Sigmoid colon (tissue), 7 donors: Measurements from ENCODE around the gene SELENOI. TPM values are rescaled to one million over a fixed set of nuclear protein-coding genes. Genes with fewer than 3 reads are reported as not detected.

ENCODE experiments used
- DNase-seq: peaks from one replicate; pipeline ENCODE4 v3.0.0-alpha.2; 2019
- H3K27ac ChIP-seq, 4 donors: fragments of 200-600 bp; sonication (generic); one replicate each; pipeline ENCODE4 v1.5.1; 2016 to 2019; ENCODE audit warnings: mild to moderate bottlenecking in 1 of 4
- H3K27me3 ChIP-seq, 3 donors: fragments of 200-600 bp; sonication (generic); one replicate each; pipeline ENCODE4 v1.5.1; 2019; ENCODE audit warnings: mild to moderate bottlenecking in 1 of 3
- H3K36me3 ChIP-seq, 4 donors: fragments of 200-600 bp; sonication (generic); one replicate each; pipeline ENCODE4 v1.5.1; 2016 to 2019
- H3K4me1 ChIP-seq, 4 donors: fragments of 200-600 bp; sonication (generic); one replicate each; pipeline ENCODE4 v1.5.1; 2017 to 2019
- H3K4me3 ChIP-seq, 4 donors: fragments of 200-600 bp; sonication (generic); one replicate each; pipeline ENCODE4 v1.5.1; 2017 to 2019; ENCODE audit warnings: mild to moderate bottlenecking in 2 of 4, moderate library complexity in 1 of 4
- H3K9me3 ChIP-seq, 4 donors: fragments of 200-600 bp in 3 of 4; sonication (generic) in 3 of 4; one replicate each; pipeline versions ENCODE4 v1.5.1 to v1.6.1; 2013 to 2019
- EP300 ChIP-seq, 4 donors: sonication (generic); formaldehyde crosslinking; IDR thresholded peaks; one replicate each; pipeline ENCODE4 v1.6.1; 2017; ENCODE audit warnings: antibody characterized with exemption in 4 of 4
- POLR2A ChIP-seq, 2 donors: fragments of 450-650 bp; IDR thresholded peaks; one replicate each; pipeline ENCODE4 v1.6.1; 2016; ENCODE audit warnings: antibody characterized with exemption in 2 of 2, mild to moderate bottlenecking in 2 of 2, moderate library complexity in 2 of 2
- POLR2AphosphoS5 ChIP-seq, 4 donors: sonication (generic); formaldehyde crosslinking; IDR thresholded peaks; one replicate each; pipeline ENCODE4 v1.6.1; 2017; ENCODE audit warnings: antibody characterized with exemption in 4 of 4
- WGBS, 2 donors: extraction: QIAGEN DNeasy Blood & Tissue Kit; methylation state at CpG; one replicate each; pipeline ENCODE4 v1.1.7; 2013; 5-methylcytosine and 5-hydroxymethylcytosine counted together
- intact Hi-C: fragments of 100-400 bp; cut with DNase I; formaldehyde crosslinking; loops from one replicate; pipeline ENCODE4 v1.15.1; 2023
- polyA plus RNA-seq, 3 donors: library from polyadenylated mRNA; stranded (reverse); fragments of 200-250 nt; gene quantifications; one replicate each; pipeline ENCODE4 v1.2.3, GENCODE V29; 2013
- total RNA-seq, 4 donors: library from RNA; depleted of rRNA; stranded (reverse); fragments of >200 nt; gene quantifications; one replicate each; pipeline ENCODE4 v1.1.0, GENCODE V29; 2016
- TF ChIP-seq, protein P1 (sequence below), 4 experiments: fragments of 450-650 bp in 3 of 4; fragments of 200-600 bp in 1 of 4; IDR thresholded peaks; one replicate each; pipeline ENCODE4 v1.5.1; 2016 to 2019; ENCODE audit warnings: antibody characterized with exemption in 4 of 4, mild to moderate bottlenecking in 3 of 4, moderate library complexity in 2 of 4
- donor health status: healthy with polysubstance abuse.
- donor health status: Bipolar disorder and iron deficiency.
- donor health status: healthy.

Gene SELENOI
- total and polyA plus RNA-seq, 7 donors = 1.2 to 11.0 (median 8.9) TPM

DNA sequence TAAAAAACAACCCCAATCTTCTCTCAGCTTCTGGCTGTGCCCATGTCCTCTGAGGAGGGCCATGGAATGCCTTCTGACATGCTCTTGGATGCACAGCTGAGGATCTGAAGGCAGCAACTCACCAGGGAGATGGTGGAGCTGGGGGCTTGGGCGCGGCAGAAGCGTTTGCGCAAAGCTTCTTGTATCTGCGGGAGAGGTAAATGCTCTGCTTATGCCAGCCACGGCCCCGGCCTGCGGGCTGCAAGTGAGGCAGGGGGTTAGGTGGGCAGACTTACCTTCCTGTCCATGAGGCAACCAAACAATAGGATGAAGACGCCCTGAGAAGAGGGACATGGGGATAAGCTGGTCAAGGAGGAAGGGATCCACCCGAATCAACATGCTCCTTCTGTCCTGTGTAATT, 36.0 kb upstream of the SELENOI start:
- intact Hi-C loops = no loop called here
- H3K9me3 ChIP-seq = no peaks in the 10 kb centered on the region
- H3K4me1 ChIP-seq = no peaks in the 10 kb centered on the region
- H3K36me3 ChIP-seq = no peaks in the 10 kb centered on the region
- TF ChIP-seq EP300 (IDR thresholded peaks at IDR 0.05) (no peak), POLR2A (IDR thresholded peaks at IDR 0.05) (no peak), POLR2AphosphoS5 (IDR thresholded peaks at IDR 0.05) (no peak)
- TF ChIP-seq, protein P1, sequence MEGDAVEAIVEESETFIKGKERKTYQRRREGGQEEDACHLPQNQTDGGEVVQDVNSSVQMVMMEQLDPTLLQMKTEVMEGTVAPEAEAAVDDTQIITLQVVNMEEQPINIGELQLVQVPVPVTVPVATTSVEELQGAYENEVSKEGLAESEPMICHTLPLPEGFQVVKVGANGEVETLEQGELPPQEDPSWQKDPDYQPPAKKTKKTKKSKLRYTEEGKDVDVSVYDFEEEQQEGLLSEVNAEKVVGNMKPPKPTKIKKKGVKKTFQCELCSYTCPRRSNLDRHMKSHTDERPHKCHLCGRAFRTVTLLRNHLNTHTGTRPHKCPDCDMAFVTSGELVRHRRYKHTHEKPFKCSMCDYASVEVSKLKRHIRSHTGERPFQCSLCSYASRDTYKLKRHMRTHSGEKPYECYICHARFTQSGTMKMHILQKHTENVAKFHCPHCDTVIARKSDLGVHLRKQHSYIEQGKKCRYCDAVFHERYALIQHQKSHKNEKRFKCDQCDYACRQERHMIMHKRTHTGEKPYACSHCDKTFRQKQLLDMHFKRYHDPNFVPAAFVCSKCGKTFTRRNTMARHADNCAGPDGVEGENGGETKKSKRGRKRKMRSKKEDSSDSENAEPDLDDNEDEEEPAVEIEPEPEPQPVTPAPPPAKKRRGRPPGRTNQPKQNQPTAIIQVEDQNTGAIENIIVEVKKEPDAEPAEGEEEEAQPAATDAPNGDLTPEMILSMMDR (IDR thresholded peaks at IDR 0.05) = no peak
- no peaks in the 10 kb centered on the region for H3K27me3 ChIP-seq
- H3K27ac ChIP-seq = no peak overlapping the region
- H3K4me3 ChIP-seq = no peak overlapping the region
- WGBS, 2 donors = 85 to 87% methylated on average over 10 of the region's 10 CpGs
- DNase-seq = no peak

DNA sequence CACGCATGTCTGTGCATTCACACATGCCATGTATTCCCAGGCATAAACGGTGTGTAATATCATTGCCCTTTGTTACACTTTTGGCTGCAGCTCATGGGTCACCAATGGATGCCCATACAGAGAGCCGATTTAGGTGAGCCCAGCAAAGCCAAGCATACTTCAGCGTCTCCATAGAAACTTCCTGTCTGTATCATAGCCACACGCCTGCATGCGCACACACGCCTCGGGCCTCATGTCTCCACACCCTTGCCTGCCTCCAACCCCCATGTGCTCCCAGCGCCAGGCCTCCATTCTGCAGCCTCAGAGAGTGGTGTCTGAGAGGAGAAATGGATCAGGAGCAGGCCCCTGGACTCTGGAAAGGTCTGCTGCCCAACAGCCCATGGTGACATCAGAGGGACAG, 33.5 kb upstream of the SELENOI start:
- no peak overlapping the region for H3K27ac ChIP-seq
- no peak overlapping the region for H3K4me3 ChIP-seq
- H3K9me3 ChIP-seq = no peaks in the 10 kb centered on the region
- intact Hi-C loops = no loop called here
- no peaks in the 10 kb centered on the region for H3K36me3 ChIP-seq
- H3K27me3 ChIP-seq = no peaks in the 10 kb centered on the region
- TF ChIP-seq, protein P1 (IDR thresholded peaks at IDR 0.05) = no peak
- TF ChIP-seq POLR2A (IDR thresholded peaks at IDR 0.05) = no peak
- TF ChIP-seq POLR2AphosphoS5 (IDR thresholded peaks at IDR 0.05) = no peak
- TF ChIP-seq EP300 (IDR thresholded peaks at IDR 0.05) = no peak
- WGBS, 2 donors = 80 to 84% methylated on average over 9 of the region's 9 CpGs
- no peaks in the 10 kb centered on the region for H3K4me1 ChIP-seq
- no peak for DNase-seq

DNA sequence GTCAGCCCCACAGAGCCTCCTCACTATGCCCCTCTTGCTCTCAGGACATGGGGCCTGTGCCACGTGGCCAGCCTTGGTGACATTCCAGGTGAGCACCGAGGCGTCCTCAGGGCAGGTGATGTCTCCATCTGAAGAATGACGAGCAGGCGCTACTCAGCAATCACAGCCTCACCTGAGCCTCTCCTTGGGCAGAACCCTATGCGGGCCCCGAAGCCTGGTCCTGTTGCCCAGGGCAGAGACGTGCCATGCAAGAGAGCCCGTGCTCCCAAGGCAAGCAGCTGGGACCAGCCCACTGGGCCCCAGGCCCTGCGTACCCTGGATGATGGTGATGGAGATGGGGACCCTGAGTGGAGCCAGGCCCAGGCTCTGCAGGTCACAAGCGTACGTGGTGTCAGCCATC, 32.5 kb upstream of the SELENOI start:
- Histone ChIP-seq H3K4me1 (no peaks in the 10 kb centered on the region), H3K36me3 (no peaks in the 10 kb centered on the region), H3K4me3 (no peak overlapping the region), H3K9me3 (no peaks in the 10 kb centered on the region), H3K27me3 (no peaks in the 10 kb centered on the region), H3K27ac (no peak overlapping the region)
- 86 to 87% methylated on average over 12 of the region's 12 CpGs for WGBS, 2 donors
- TF ChIP-seq, protein P1 (IDR thresholded peaks at IDR 0.05) = no peak
- TF ChIP-seq POLR2A (IDR thresholded peaks at IDR 0.05) (no peak), EP300 (IDR thresholded peaks at IDR 0.05) (no peak), POLR2AphosphoS5 (IDR thresholded peaks at IDR 0.05) (no peak)
- intact Hi-C loops = no loop called here
- no peak for DNase-seq

DNA sequence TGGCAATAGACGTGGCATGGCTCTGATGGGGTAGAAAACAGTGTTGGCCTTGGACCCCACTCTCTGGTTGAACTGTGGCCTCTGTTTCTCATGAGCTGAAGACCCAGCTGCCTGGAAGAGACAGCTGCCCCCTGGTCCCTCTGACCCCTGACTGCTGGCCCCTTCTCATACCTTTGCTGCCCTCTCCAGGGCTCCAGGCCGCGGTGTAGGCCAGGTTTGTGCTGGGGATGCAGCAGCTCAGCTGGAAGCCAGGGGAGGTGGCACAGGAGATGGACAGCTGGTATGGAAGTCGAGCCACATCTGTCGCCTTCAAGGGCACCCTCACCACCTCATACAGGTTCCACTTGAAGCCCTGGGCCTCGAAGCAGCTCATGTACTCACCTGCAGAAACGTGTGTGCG, 31.7 kb upstream of the SELENOI start:
- no peak for DNase-seq
- no peak overlapping the region for H3K4me3 ChIP-seq
- intact Hi-C loops = no loop called here
- 82 to 86% methylated on average over 8 of the region's 8 CpGs for WGBS, 2 donors
- H3K27ac ChIP-seq = no peak overlapping the region
- no peak for TF ChIP-seq POLR2A (IDR thresholded peaks at IDR 0.05)
- TF ChIP-seq, protein P1 (IDR thresholded peaks at IDR 0.05) = no peak
- no peak for TF ChIP-seq POLR2AphosphoS5 (IDR thresholded peaks at IDR 0.05)
- no peak for TF ChIP-seq EP300 (IDR thresholded peaks at IDR 0.05)
- H3K27me3 ChIP-seq = no peaks in the 10 kb centered on the region
- no peaks in the 10 kb centered on the region for H3K36me3 ChIP-seq
- H3K9me3 ChIP-seq = no peaks in the 10 kb centered on the region
- no peaks in the 10 kb centered on the region for H3K4me1 ChIP-seq

DNA sequence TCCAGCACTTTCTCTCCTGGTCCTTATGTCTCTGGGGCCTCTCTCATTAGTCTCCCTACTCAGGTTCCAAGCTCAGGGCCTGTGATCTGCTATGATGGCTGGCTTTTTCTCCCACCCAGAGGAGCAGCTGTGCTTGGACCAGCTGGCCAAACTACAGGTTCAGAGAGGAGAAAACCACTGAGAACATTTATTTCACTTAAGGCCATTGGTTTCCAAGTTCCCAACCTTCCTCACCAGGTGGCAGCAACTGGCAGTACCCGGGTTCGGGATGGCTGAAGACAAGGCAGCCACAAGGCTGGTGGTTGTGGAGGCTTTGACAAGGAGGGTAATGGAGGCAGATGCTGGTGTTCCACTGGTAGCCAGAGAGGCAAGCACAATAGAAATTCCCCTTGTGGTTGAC, 29.9 kb upstream of the SELENOI start:
- H3K27ac ChIP-seq = no peak overlapping the region

More for the DNA sequence above, 29.9 kb upstream of the SELENOI start:
- TF ChIP-seq, protein P1 (IDR thresholded peaks at IDR 0.05) = no peak
- TF ChIP-seq EP300 (IDR thresholded peaks at IDR 0.05) = no peak
- no peak for TF ChIP-seq POLR2AphosphoS5 (IDR thresholded peaks at IDR 0.05)
- TF ChIP-seq POLR2A (IDR thresholded peaks at IDR 0.05) = no peak
- Histone ChIP-seq H3K36me3 (no peaks in the 10 kb centered on the region), H3K9me3 (no peaks in the 10 kb centered on the region), H3K4me3 (no peak overlapping the region), H3K27me3 (no peaks in the 10 kb centered on the region), H3K4me1 (no peaks in the 10 kb centered on the region)
- WGBS, 2 donors = 66 to 69% methylated on average over 2 of the region's 2 CpGs
- intact Hi-C loops = no loop called here
- DNase-seq = no peak
